Liver (tissue), 3 donors: Measurements from ENCODE around the gene ABCA6.

Source experiments
- EGR1 ChIP-seq, 2 donors: IDR thresholded peaks; 2 replicates each; pipeline ENCODE4 v1.6.1; 2016 to 2018; ENCODE audit warnings: antibody characterized with exemption in 2 of 2, low read depth in 2 of 2
- FOXA1 ChIP-seq: IDR thresholded peaks from 2 replicates; pipeline ENCODE4 v1.6.1; 2016; ENCODE audit warnings: antibody characterized with exemption
- HNF4A ChIP-seq, 2 donors: conservative IDR thresholded peaks; 2 replicates each; pipeline ENCODE4 v1.6.1; 2016; ENCODE audit warnings: antibody characterized with exemption in 2 of 2, mild to moderate bottlenecking in 2 of 2
- HNF4G ChIP-seq: IDR thresholded peaks from 2 replicates; pipeline ENCODE4 v1.6.1; 2016; ENCODE audit warnings: antibody characterized with exemption
- RAD21 ChIP-seq, 2 donors: IDR thresholded peaks; 2 replicates each; pipeline ENCODE4 v1.6.1; 2016; ENCODE audit warnings: antibody characterized with exemption in 2 of 2, mild to moderate bottlenecking in 2 of 2
- RXRA ChIP-seq, 2 donors: IDR thresholded peaks; 2 replicates each; pipeline ENCODE4 v1.6.1; 2017 to 2018; ENCODE audit warnings: antibody characterized with exemption in 2 of 2, mild to moderate bottlenecking in 1 of 2
- SP1 ChIP-seq: IDR thresholded peaks from 2 replicates; pipeline ENCODE4 v1.6.1; 2018; ENCODE audit warnings: antibody characterized with exemption, mild to moderate bottlenecking
- YY1 ChIP-seq: IDR thresholded peaks from 2 replicates; pipeline ENCODE4 v1.6.1; 2016; ENCODE audit warnings: antibody characterized with exemption, mild to moderate bottlenecking
- TF ChIP-seq, protein P1 (sequence below): fragments of 150-350 bp; IDR thresholded peaks from 2 replicates; pipeline ENCODE4 v1.5.1; 2017; ENCODE audit warnings: improper control_type of control experiment, low read depth, low read length; ENCODE audit not compliant: missing input control
- TF ChIP-seq, protein P2 (sequence below): IDR thresholded peaks from 2 replicates; pipeline ENCODE4 v1.6.1; 2016; ENCODE audit warnings: antibody characterized with exemption
- TF ChIP-seq, protein P3 (sequence below): IDR thresholded peaks from 2 replicates; pipeline ENCODE4 v1.6.1; 2016; ENCODE audit warnings: antibody characterized with exemption, mild to moderate bottlenecking
- TF ChIP-seq, protein P4 (sequence below): IDR thresholded peaks from 2 replicates; pipeline ENCODE4 v1.6.1; 2016; ENCODE audit warnings: antibody characterized with exemption
- donor health status: healthy.
- donor health status: healthy.

DNA sequence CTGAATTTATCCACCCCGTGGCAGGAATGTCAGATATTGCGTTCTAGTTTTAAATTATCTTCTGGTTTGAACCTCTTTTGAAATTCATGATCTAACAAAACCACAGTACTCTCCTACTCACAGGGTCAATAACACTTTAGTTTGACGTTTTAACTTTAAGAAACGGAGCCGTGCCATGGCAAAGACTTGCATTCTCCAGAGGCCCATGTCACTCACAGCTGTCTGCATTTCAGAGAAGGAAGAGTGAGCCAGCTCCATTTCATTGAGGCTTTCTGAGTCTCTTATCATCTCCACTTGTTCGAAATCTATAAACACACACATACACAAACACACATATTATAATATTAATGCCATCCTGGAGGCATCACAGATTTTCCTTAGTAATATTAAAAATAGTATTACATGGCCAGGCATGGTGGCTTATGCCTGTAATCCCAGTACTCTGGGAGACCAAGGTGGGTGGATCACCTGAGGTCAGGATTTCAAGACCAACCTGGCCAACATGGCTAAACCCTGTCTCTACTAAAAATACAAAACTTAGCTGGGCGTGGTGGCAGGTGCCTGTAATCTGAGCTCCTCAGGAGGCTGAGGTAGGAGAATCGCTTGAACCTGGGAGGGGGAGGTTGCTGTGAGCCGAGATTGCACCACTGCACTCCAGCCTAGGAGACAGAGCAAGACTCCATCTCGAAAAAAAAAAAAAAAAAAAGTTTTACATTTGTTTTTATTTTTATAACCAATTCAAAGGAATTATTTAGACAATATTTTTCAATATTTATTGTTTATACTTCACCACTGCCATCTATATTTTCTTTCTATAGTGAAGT, 35.6 kb downstream of the ABCA6 start:
- TF ChIP-seq EGR1 (IDR thresholded peaks at IDR 0.05; ENCODE audit: low read depth in 2 of 2) (no peak), RAD21 (IDR thresholded peaks at IDR 0.05) (no peak), RXRA (IDR thresholded peaks at IDR 0.05) (no peak), HNF4A (conservative IDR thresholded peaks at IDR 0.05) (no peak), FOXA1 (no peak), YY1 (no peak), SP1 (no peak), HNF4G (no peak)
- TF ChIP-seq, protein P1, sequence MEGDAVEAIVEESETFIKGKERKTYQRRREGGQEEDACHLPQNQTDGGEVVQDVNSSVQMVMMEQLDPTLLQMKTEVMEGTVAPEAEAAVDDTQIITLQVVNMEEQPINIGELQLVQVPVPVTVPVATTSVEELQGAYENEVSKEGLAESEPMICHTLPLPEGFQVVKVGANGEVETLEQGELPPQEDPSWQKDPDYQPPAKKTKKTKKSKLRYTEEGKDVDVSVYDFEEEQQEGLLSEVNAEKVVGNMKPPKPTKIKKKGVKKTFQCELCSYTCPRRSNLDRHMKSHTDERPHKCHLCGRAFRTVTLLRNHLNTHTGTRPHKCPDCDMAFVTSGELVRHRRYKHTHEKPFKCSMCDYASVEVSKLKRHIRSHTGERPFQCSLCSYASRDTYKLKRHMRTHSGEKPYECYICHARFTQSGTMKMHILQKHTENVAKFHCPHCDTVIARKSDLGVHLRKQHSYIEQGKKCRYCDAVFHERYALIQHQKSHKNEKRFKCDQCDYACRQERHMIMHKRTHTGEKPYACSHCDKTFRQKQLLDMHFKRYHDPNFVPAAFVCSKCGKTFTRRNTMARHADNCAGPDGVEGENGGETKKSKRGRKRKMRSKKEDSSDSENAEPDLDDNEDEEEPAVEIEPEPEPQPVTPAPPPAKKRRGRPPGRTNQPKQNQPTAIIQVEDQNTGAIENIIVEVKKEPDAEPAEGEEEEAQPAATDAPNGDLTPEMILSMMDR = no peak
- TF ChIP-seq, protein P2, sequence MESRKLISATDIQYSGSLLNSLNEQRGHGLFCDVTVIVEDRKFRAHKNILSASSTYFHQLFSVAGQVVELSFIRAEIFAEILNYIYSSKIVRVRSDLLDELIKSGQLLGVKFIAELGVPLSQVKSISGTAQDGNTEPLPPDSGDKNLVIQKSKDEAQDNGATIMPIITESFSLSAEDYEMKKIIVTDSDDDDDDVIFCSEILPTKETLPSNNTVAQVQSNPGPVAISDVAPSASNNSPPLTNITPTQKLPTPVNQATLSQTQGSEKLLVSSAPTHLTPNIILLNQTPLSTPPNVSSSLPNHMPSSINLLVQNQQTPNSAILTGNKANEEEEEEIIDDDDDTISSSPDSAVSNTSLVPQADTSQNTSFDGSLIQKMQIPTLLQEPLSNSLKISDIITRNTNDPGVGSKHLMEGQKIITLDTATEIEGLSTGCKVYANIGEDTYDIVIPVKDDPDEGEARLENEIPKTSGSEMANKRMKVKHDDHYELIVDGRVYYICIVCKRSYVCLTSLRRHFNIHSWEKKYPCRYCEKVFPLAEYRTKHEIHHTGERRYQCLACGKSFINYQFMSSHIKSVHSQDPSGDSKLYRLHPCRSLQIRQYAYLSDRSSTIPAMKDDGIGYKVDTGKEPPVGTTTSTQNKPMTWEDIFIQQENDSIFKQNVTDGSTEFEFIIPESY = no peak
- TF ChIP-seq, protein P3, sequence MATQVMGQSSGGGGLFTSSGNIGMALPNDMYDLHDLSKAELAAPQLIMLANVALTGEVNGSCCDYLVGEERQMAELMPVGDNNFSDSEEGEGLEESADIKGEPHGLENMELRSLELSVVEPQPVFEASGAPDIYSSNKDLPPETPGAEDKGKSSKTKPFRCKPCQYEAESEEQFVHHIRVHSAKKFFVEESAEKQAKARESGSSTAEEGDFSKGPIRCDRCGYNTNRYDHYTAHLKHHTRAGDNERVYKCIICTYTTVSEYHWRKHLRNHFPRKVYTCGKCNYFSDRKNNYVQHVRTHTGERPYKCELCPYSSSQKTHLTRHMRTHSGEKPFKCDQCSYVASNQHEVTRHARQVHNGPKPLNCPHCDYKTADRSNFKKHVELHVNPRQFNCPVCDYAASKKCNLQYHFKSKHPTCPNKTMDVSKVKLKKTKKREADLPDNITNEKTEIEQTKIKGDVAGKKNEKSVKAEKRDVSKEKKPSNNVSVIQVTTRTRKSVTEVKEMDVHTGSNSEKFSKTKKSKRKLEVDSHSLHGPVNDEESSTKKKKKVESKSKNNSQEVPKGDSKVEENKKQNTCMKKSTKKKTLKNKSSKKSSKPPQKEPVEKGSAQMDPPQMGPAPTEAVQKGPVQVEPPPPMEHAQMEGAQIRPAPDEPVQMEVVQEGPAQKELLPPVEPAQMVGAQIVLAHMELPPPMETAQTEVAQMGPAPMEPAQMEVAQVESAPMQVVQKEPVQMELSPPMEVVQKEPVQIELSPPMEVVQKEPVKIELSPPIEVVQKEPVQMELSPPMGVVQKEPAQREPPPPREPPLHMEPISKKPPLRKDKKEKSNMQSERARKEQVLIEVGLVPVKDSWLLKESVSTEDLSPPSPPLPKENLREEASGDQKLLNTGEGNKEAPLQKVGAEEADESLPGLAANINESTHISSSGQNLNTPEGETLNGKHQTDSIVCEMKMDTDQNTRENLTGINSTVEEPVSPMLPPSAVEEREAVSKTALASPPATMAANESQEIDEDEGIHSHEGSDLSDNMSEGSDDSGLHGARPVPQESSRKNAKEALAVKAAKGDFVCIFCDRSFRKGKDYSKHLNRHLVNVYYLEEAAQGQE = no peak
- TF ChIP-seq, protein P4, sequence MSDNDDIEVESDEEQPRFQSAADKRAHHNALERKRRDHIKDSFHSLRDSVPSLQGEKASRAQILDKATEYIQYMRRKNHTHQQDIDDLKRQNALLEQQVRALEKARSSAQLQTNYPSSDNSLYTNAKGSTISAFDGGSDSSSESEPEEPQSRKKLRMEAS = no peak
